SK-N-SH (cell line): ENCODE measurements around the gene DRG1. TPM values are rescaled to one million over a fixed set of nuclear protein-coding genes. Genes with fewer than 3 reads are reported as not detected.

ENCODE experiments used
- CTCF ChIA-PET: fragments of 300-600, 350-600 bp; formaldehyde crosslinking; extraction: SDS; loops from one replicate; lab custom pipeline; 2021; lab: Yijun Ruan, JAX
- POLR2A ChIA-PET: fragments of 350-600 bp; sonication (Branson Sonifier 250); formaldehyde crosslinking; extraction: SDS; loops from one replicate; lab custom pipeline; 2020; ENCODE audit warnings: antibody characterized with exemption, inconsistent platforms; lab: Yijun Ruan, JAX
- DNase-seq: peaks from one replicate; pipeline ENCODE4 v3.0.0; 2012
- H2AFZ ChIP-seq: fragments of 200-600 bp; sonication (generic); 2 replicates; pipeline ENCODE4 v1.8.1; 2016; ENCODE audit warnings: antibody characterized with exemption, mild to moderate bottlenecking, low read depth
- H3F3A ChIP-seq: fragments of 200-600 bp; sonication (generic); replicated peaks from 2 replicates; pipeline ENCODE3; 2016; ENCODE audit warnings: antibody characterized with exemption, mild to moderate bottlenecking; ENCODE audit not compliant: insufficient read depth
- H3K27ac ChIP-seq, 2 experiments: fragments of 200-500 bp in 1 of 2; fragments of 200-600 bp in 1 of 2; sonication (Bioruptor generic) in 1 of 2; sonication (generic), shearing (Covaris generic) in 1 of 2; 2 replicates each; pipeline versions ENCODE4 v1.5.1 to v1.6.1; 2014 to 2016; ENCODE audit warnings: low read depth in 2 of 2, inconsistent platforms in 1 of 2, low read length in 1 of 2, mild to moderate bottlenecking in 1 of 2, mixed read lengths in 1 of 2
- H3K27me3 ChIP-seq: fragments of 200-600 bp; sonication (generic), shearing (Covaris generic); 2 replicates; pipeline ENCODE4 v1.6.1; 2016; ENCODE audit warnings: mixed run types; ENCODE audit not compliant: insufficient read depth
- H3K36me3 ChIP-seq, 2 experiments: fragments of 200-500 bp in 1 of 2; fragments of 200-600 bp in 1 of 2; sonication (Bioruptor generic) in 1 of 2; sonication (generic) in 1 of 2; replicated peaks in 1 of 2; 2 replicates each; pipeline versions ENCODE3 to v1.5.1; 2014 to 2016; ENCODE audit warnings: low read length in 1 of 2, mild to moderate bottlenecking in 1 of 2; ENCODE audit not compliant: insufficient read depth in 2 of 2, control insufficient read depth in 1 of 2
- H3K4me1 ChIP-seq, 2 experiments: fragments of 200-500 bp in 1 of 2; fragments of 200-600 bp in 1 of 2; sonication (Bioruptor generic) in 1 of 2; sonication (generic), shearing (Covaris generic) in 1 of 2; 2 replicates each; pipeline versions ENCODE4 v1.5.1 to v1.6.1; 2014 to 2016; ENCODE audit warnings: low read depth in 1 of 2, low read length in 1 of 2, mixed run types in 1 of 2; ENCODE audit not compliant: insufficient read depth in 2 of 2, control insufficient read depth in 1 of 2
- H3K4me2 ChIP-seq: fragments of 200-600 bp; sonication (generic), shearing (Covaris generic); 2 replicates; pipeline ENCODE4 v1.6.1; 2017; ENCODE audit warnings: mixed run types
- H3K4me3 ChIP-seq, 2 experiments: fragments of 200-500 bp in 1 of 2; fragments of 200-600 bp in 1 of 2; sonication (Bioruptor generic) in 1 of 2; sonication (generic), shearing (Covaris generic) in 1 of 2; 2 replicates each; pipeline versions ENCODE4 v1.5.1 to v1.8.1; 2014 to 2016; ENCODE audit warnings: low read depth in 2 of 2, inconsistent platforms in 1 of 2, low read length in 1 of 2, mild to moderate bottlenecking in 1 of 2, mixed read lengths in 1 of 2, moderate library complexity in 1 of 2
- H3K79me2 ChIP-seq: fragments of 200-600 bp; sonication (generic); 2 replicates; pipeline ENCODE4 v1.8.1; 2017; ENCODE audit warnings: mild to moderate bottlenecking; ENCODE audit not compliant: insufficient read depth
- H3K9ac ChIP-seq: fragments of 200-600 bp; sonication (generic); 2 replicates; pipeline ENCODE4 v1.6.1; 2017; ENCODE audit warnings: mixed run types
- H3K9me2 ChIP-seq: fragments of 200-600 bp; sonication (generic); 2 replicates; pipeline ENCODE4 v1.6.1; 2017; ENCODE audit warnings: mixed run types
- H3K9me3 ChIP-seq: fragments of 200-600 bp; sonication (generic); 2 replicates; pipeline ENCODE4 v1.6.1; 2017; ENCODE audit warnings: mixed run types, mild to moderate bottlenecking, moderate library complexity
- H4K20me1 ChIP-seq: fragments of 200-600 bp; sonication (generic); 2 replicates; pipeline ENCODE4 v1.6.1; 2017; ENCODE audit warnings: mild to moderate bottlenecking, mixed run types; ENCODE audit not compliant: insufficient read depth
- CTCF ChIP-seq: fragments of 200-600 bp; sonication (generic); IDR thresholded peaks from 2 replicates; pipeline ENCODE4 v1.6.1; 2017; ENCODE audit warnings: antibody characterized with exemption, mild to moderate bottlenecking, moderate library complexity
- EZH2phosphoT487 ChIP-seq: fragments of 200-600 bp; sonication (generic); IDR thresholded peaks from 2 replicates; pipeline ENCODE4 v1.6.1; 2017; ENCODE audit warnings: low read depth, mixed run types, mild to moderate bottlenecking, antibody characterized with exemption, moderate library complexity, borderline replicate concordance
- FOXJ3 ChIP-seq: sonication (generic); formaldehyde crosslinking; IDR thresholded peaks from 2 replicates; pipeline ENCODE4 v1.5.1; 2020; ENCODE audit warnings: mild to moderate bottlenecking, missing genetic modification reagents
- MAX ChIP-seq: IDR thresholded peaks from 2 replicates; pipeline ENCODE4 v1.4.0; 2012; ENCODE audit warnings: low read depth
- RAD21 ChIP-seq: IDR thresholded peaks from 2 replicates; pipeline ENCODE4 v1.6.1; 2012; ENCODE audit warnings: mild to moderate bottlenecking, low read length
- RCOR1 ChIP-seq: fragments of 150-350 bp; IDR thresholded peaks from 2 replicates; pipeline ENCODE4 v1.6.1; 2017; ENCODE audit warnings: antibody characterized with exemption, low read length
- REST ChIP-seq: IDR thresholded peaks from 2 replicates; pipeline ENCODE4 v1.6.1; 2012; ENCODE audit warnings: mild to moderate bottlenecking, low read depth, low read length, moderate library complexity
- RFX5 ChIP-seq: IDR thresholded peaks from 2 replicates; pipeline ENCODE4 v1.6.1; 2012; ENCODE audit warnings: mild to moderate bottlenecking, improper control_type of control experiment, low read length
- SMC3 ChIP-seq: IDR thresholded peaks from 2 replicates; pipeline ENCODE4 v1.6.1; 2012; ENCODE audit warnings: low read depth, low read length, improper control_type of control experiment
- TAF1 ChIP-seq: IDR thresholded peaks from 2 replicates; pipeline ENCODE4 v1.6.1; 2012; ENCODE audit warnings: low read depth, mild to moderate bottlenecking, low read length, moderate library complexity, borderline replicate concordance
- TCF12 ChIP-seq: IDR thresholded peaks from 2 replicates; pipeline ENCODE4 v1.4.0; 2012
- TEAD4 ChIP-seq: IDR thresholded peaks from 2 replicates; pipeline ENCODE4 v1.4.0; 2012; ENCODE audit warnings: mild to moderate bottlenecking, borderline replicate concordance; ENCODE audit not compliant: insufficient read depth
- USF2 ChIP-seq: fragments of 150-350 bp; IDR thresholded peaks from 2 replicates; pipeline ENCODE4 v1.6.1; 2017; ENCODE audit warnings: antibody characterized with exemption, low read length, low read depth, borderline replicate concordance
- WGBS: methylation state at CpG from one replicate; pipeline ENCODE4 v1.1.6; 2017; ENCODE audit warnings: low lambda C conversion rate; 5-methylcytosine and 5-hydroxymethylcytosine counted together
- polyA plus RNA-seq, 3 experiments: library from polyadenylated mRNA; depleted of rRNA; stranded (reverse); fragments of >200 nt; gene quantifications; 2 replicates each; pipeline ENCODE4 v1.2.3, GENCODE V29; 2012

The DRG1 gene
- polyA plus RNA-seq, 1 of the 3 experiments (the other 2 are of a cell fraction) = 56.3 TPM

GRCh38 chr22:31350410-31350863 lies 49.0 kb upstream of the DRG1 start (continued):
- TF ChIP-seq REST (no peak), CTCF (no peak), EZH2phosphoT487 (no peak)

GRCh38 chr22:31354515-31354914 lies 44.9 kb upstream of the DRG1 start:
- peaks cover 0 to 8% of the 10 kb centered on the region in 2 experiments; a peak in 1 of 4 replicates for H3K4me1 ChIP-seq
- TF ChIP-seq EZH2phosphoT487 = no peak
- TF ChIP-seq, all 33 proteins: peak for 0
- 83% methylated on average over 5 of the region's 5 CpGs for WGBS
- Histone ChIP-seq H3K27me3 (no peaks in the 10 kb centered on the region), H3K9me3 (no peaks in the 10 kb centered on the region), H2AFZ (no peak overlapping the region), H4K20me1 (no peaks in the 10 kb centered on the region), H3K4me3 (no peak overlapping the region), H3K4me2 (no peak overlapping the region), H3K27ac (no peak overlapping the region), H3K9me2 (no peaks in the 10 kb centered on the region), H3K36me3 (no peaks in the 10 kb centered on the region), H3K79me2 (no peaks in the 10 kb centered on the region), H3K9ac (no peak overlapping the region), H3F3A (peaks cover under 1% of the 10 kb centered on the region)
- CTCF ChIA-PET = no interaction called here
- no peak for DNase-seq
- POLR2A ChIA-PET = no interaction called here

GRCh38 chr22:31360029-31360428 lies 39.4 kb upstream of the DRG1 start:
- no peaks in the 10 kb centered on the region for H3F3A ChIP-seq
- no peaks in the 10 kb centered on the region for H3K36me3 ChIP-seq
- WGBS = 93% methylated on average over 1 of the region's 1 CpG
- H3K27ac ChIP-seq = no peak overlapping the region
- no peaks in the 10 kb centered on the region for H3K4me1 ChIP-seq
- ChIA-PET CTCF (no interaction called here), POLR2A (no interaction called here)
- no peak overlapping the region for H3K9ac ChIP-seq
- no peaks in the 10 kb centered on the region for H3K9me3 ChIP-seq
- no peaks in the 10 kb centered on the region for H4K20me1 ChIP-seq
- no peak overlapping the region for H3K4me3 ChIP-seq
- DNase-seq = no peak
- H3K9me2 ChIP-seq = no peaks in the 10 kb centered on the region
- no peak overlapping the region for H2AFZ ChIP-seq
- no peaks in the 10 kb centered on the region for H3K27me3 ChIP-seq
- H3K4me2 ChIP-seq = no peak overlapping the region
- H3K79me2 ChIP-seq = no peaks in the 10 kb centered on the region
- no peak for TF ChIP-seq MAX
- no peak for TF ChIP-seq EZH2phosphoT487
- no peak for TF ChIP-seq CTCF
- no peak for TF ChIP-seq TEAD4
- TF ChIP-seq RCOR1 = no peak
- no peak for TF ChIP-seq USF2
- no peak for TF ChIP-seq RAD21
- no peak for TF ChIP-seq SMC3
- no peak for TF ChIP-seq TCF12
- no peak for TF ChIP-seq FOXJ3 (CRISPR knock-in tag)
- no peak for TF ChIP-seq TAF1
- TF ChIP-seq RFX5 = no peak
